Right renal cortex interstitium (tissue), 3 donors: ENCODE results near the gene DNAJC28. TPM values are rescaled to one million over a fixed set of nuclear protein-coding genes. Genes with fewer than 3 reads are reported as not detected.
"Not testable (repeated sequence)": the region's sequence is repeated elsewhere in the genome, so short reads cannot be mapped to it uniquely, and the experiment has no call there.

ENCODE experiments used
- DNase-seq, 3 donors: peaks; one replicate each; pipeline ENCODE4 v3.0.0-alpha.2; 2013; ENCODE audit warnings: low read depth in 3 of 3, low spot score in 2 of 3
- polyA plus RNA-seq, 3 donors: library from polyadenylated mRNA; unstranded; fragments of 120-200 nt; gene quantifications; one replicate each; pipeline ENCODE4 v1.2.1, GENCODE V29; 2013; ENCODE audit not compliant: insufficient read length in 3 of 3

The DNAJC28 gene
- 1 to 10 TPM; 6.0 to 6.3 (median 6.1) TPM for polyA plus RNA-seq

- DNase-seq, result peak; percentile 91 to 93 (median 92)
These were observed at the start of gene DNAJC28 for GRCh38 chr21:33491373-33492102. Gene DNAJC28, minus strand, starts transcription at chr21:33491716. Its CDS starts 2,323 bp downstream, at chr21:33489393.

- DNase-seq, result no peak
These were observed 49.7 kb upstream of the DNAJC28 start for GRCh38 chr21:33541105-33541711.

- DNase-seq, result no peak
These were observed 49.2 kb upstream of the DNAJC28 start for GRCh38 chr21:33540711-33541104.

- no peak for DNase-seq
These were observed 48.1 kb upstream of the DNAJC28 start for GRCh38 chr21:33539616-33540015.

- DNase-seq, result no peak
These were observed 45.7 kb upstream of the DNAJC28 start for GRCh38 chr21:33537212-33537611.

GRCh38 chr21:33531007-33531406 lies 39.5 kb upstream of the DNAJC28 start:
- no peak for DNase-seq

- no peak for DNase-seq
These were observed 31.4 kb upstream of the DNAJC28 start for GRCh38 chr21:33522953-33523349.

GRCh38 chr21:33522297-33522952 lies 30.9 kb upstream of the DNAJC28 start:
- no peak for DNase-seq

- no peak for DNase-seq
These were observed 27.4 kb upstream of the DNAJC28 start for GRCh38 chr21:33518899-33519298.

GRCh38 chr21:33514229-33514628 lies 22.7 kb upstream of the DNAJC28 start:
- no peak for DNase-seq

- no peak for DNase-seq
These were observed 21.0 kb upstream of the DNAJC28 start for GRCh38 chr21:33512481-33512880.

GRCh38 chr21:33511639-33512038 lies 20.1 kb upstream of the DNAJC28 start:
- no peak for DNase-seq

- no peak for DNase-seq
These were observed 19.3 kb upstream of the DNAJC28 start for GRCh38 chr21:33510826-33511225.

- not testable (repeated sequence) for DNase-seq
These were observed 15.5 kb upstream of the DNAJC28 start for GRCh38 chr21:33507003-33507402.

GRCh38 chr21:33505833-33506232 lies 14.3 kb upstream of the DNAJC28 start:
- no peak for DNase-seq

- DNase-seq, result no peak
These were observed 4.8 kb upstream of the DNAJC28 start for GRCh38 chr21:33496345-33496744.

- DNase-seq, result no peak
These were observed 4.2 kb upstream of the DNAJC28 start for GRCh38 chr21:33495743-33496142.

GRCh38 chr21:33493756-33494155 lies 2.2 kb upstream of the DNAJC28 start:
- DNase-seq, result no peak

- DNase-seq, result no peak
These were observed 1.1 kb upstream of the DNAJC28 start for GRCh38 chr21:33492571-33492970.

GRCh38 chr21:33490991-33491372 lies 534 bp downstream of the DNAJC28 start:
- DNase-seq, result peak in 2 of 3 donors; percentile 7 to 15

GRCh38 chr21:33488936-33489335 lies 2.6 kb downstream of the DNAJC28 start:
- DNase-seq, result no peak

- no peak for DNase-seq
These were observed 3.5 kb downstream of the DNAJC28 start for GRCh38 chr21:33487996-33488395.
